Stimulated activated CD8-positive, alpha-beta memory T cell treated with anti-CD3 and anti-CD28 coated beads, Interleukin-2, amount 100 ng/mL, for 1 hour (primary cell): Measurements from ENCODE around the gene ZDHHC7.

Experiments used
- DNase-seq, 2 donors: peaks; one replicate each; pipeline ENCODE4 v3.0.0-alpha.2; 2020; ENCODE audit warnings: low read depth in 2 of 2

Gene ZDHHC7

DNA sequence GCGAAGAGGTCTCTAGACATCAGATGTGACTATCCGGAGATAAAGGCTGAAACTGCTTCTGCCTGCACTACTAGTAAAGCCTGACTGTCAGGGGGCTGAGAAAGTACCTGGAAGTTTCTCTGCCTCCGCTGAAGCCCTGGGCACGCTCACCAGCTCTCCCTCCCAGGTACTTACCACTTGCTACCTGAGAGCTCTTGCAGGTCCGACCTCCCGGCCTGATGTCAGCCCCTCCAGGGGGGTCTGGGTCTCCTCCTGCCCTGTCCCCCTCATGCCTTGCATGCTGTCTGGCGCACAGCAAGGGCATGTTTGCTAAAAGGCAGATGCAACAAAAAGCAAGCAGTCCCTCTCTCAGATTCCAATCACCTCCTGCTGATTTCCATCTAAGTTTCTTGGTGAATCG is 17.4 kb downstream of the ZDHHC7 start:
- no peak for DNase-seq

DNA sequence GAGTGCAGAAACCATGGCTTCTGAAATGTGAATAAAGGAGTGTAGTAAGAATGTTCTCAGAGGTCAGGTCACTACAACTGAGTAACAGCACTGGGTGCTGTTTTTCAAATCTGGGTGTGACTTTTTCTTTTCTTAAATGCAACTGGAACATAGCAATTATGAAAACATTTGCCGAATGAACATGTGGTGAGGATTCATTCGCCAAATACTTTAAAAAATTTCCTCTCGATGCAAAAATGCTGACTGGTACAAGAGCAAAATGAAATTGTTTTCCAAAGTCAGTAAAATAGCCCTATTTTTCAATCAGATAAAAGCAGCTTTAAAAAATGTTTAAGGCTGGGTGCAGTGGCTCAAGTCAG is 18.6 kb downstream of the ZDHHC7 start:
- DNase-seq, result no peak

DNA sequence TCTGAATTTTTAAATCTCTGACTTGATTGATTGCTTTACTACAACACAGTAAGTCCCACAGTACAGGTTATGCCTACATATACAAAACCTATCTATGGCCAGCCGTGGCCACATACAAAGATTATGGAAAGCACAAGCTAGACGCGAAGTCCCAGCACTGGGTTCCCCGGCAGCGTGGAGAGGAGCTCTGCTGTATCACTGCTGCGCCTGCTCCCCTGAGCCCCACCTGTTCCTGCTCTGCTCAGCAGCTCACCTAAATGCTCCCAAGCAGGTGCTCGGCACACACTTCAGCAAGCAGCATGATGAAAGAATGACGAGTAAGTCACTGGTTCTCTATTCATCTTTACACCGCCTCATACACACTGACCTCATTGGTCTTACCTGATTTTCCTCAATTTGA is 20.6 kb downstream of the ZDHHC7 start:
- DNase-seq, result no peak

DNA sequence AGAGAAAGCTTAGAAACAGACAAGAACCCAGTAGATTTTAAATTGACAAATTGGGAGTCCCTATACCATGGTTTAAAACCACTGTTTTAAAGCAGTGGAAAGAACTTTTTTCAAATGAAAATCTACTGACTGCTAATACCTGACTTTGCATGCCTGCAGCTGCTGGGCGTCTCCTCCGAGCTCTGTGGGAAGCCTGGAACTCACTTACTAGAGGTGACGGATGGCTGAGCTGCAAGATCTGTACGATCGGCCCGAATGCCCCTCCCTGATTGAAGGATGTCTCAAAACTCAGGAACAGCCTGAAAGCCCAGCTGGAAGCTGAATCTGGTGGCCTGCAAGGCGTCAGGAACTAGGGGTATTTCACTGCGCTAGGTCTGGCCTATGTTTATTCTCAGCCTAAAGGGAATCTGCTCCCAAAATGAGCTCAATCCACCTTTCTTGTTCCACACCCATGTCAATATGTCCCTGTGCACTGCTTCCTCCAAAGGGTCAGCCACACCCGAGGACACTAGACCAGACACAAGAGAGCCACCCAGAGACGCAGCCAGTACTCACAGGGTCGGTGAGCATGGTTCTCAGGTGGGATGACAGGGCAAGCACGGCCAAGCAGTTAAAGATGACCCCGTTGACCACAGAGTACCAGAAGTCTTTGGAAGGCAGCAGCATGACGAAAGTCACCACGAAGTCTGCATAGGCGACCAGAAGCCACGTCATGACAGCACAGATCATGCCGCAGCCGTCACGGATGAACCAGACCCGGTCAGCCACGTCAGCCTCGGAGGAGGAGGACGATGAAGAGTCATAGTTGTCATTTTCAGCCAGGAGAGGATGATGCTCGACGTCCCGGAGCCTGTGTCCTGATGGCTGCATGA is 21.4 kb downstream of the ZDHHC7 start:
- no peak for DNase-seq

DNA sequence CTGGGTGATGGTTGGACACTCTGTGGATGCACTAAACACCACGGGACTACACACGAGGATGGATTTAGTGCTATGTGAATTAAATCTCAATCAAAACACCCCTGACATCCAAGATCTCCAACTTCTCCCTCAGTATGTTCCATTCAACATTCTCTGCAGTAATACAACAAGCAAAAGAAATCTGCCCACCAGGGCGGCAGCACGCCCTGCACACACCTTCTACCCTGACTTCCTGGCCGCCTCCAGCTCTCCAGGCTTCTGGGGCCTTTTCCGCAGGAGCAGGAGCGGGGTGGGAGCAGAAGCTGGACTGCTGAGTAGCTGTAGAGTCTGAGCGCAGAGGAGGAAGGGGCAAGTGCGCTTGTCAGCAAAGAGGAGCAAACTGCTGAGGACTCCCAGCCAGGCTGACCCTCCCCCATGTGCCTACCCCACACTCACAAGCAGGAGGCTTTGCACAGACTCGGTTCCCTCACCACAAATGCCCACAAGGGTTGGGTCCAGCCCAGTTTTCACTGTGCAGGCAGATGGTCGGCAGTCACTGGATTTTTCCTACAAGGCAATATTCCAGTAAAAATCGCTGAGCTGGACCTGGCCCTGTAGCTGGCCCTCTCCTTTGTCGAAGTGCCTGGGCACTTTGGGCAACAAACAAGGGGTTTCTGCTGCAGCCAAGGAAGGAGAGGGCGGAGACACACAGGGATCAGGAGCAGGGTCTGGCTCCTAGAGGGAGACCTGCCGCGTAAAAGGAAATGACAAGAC is 22.8 kb downstream of the ZDHHC7 start:
- no peak for DNase-seq

DNA sequence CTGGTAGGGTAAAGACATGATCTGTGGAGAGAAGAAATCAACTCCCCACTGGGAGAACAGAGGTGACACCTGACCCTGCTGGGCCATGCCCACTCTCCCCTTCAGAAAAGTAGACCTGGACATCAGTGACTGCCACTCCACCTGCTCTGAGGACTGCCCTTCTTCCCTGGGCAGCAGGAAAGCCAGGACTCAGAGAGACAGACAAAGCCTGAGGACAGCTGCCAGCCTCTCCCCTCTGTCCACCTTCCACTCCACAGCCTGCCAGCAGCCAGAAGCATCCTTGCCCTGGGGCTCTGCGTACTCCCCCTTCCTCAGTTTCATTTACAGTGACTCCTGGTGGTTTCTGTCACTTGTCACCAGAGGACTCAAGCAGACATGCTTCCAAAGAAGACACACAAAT is 24.5 kb downstream of the ZDHHC7 start:
- no peak for DNase-seq

DNA sequence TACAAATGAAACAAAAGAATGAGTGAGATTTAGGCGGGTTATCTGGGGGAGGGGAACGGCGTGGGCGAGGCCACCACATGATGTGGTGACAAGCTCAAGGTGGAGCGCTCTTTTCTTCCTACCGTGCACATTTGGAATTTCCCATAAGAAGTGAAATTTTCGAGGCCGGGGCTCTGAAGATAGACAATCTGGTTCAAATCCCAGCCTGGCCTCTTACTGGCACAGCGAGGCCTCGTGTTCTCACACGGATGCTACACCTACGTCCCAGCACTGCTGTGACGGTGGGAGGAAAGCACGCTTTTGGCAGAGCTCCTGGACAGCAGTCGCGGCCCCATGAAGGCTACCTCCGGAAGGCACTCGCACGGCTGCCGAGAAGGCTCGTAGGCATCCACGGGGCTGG is 25.2 kb downstream of the ZDHHC7 start:
- DNase-seq, result no peak

DNA sequence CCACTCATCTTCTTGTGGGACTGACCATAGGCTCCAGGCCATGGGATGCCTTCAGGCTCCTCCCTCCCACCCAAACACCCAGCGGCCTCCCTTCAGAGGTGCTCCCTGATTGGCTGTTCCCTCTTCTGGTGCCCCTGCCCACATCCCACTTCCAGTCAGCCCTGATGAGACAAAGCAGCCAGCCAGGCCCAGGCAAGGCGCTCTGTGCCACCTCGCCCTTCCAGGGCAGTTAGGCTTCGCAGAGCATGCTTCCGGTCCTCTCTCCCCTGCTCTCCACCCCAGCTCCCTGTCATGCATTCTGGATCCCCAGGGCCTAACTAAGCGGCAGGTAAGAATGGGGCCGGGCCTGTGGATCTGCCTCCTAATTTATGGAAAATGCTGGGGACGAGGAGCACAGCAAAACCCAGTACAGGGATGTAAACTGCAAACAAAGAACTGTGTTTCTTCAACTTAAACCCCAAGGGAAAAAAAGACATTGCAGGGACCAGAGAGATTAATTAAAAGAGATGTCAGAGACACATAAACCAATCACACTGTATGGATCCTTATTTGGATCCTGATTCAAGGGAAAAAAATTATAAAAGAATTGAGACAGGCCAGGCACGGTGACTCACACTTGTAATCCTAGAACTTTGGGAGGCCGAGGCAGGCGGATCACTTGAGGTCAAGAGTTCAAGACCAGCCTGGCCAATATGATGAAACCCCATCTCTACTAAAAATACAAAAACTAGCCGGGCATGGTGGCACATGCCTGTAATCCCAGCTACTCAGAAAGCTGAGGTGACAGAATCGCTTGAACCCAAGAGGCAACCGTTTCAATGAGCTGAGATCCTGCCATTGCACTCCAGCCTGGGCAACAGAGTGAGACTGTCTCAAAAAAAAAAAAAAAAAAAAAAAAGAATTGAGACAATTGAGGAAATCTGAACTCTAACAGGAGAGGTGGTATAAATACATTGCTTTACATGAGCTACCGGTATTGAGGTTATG is 26.0 kb downstream of the ZDHHC7 start:
- DNase-seq, result no peak

DNA sequence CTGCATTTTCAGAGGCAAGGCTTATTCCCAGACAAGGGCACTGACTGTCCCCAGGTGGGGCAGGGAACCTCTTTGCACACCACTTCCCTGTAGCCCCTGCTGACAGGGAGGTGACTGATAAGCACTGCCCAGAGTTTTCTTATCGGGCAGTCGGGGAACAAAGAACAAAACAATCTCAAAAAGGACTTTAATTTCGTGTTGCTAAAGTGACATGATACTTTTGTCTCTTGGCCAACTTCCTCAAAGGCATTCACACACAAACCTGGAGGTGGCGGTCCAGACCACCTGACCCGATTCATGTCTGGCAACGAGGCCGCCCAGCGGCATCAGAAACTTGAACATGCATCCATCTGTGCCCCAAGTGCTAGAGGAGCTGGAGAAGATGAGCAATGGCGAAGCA is 28.9 kb downstream of the ZDHHC7 start:
- DNase-seq, result no peak

DNA sequence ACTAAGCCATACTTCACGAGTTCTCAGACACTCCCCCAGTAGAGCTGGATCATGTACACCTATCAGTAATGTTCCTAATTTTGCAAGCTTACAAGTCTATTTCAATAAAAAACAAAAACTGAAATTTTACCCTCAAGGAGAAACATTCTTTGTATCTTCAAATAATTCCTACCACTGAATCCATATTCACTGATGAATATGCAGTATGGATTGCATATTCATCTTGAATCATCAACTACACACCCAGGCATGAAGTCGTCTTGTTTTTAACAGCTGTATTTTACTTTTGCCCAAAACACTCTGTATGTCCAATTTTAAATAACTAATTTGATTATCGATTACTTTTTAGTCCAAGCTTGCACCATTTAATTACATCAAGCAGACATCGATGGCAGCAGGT is 31.8 kb downstream of the ZDHHC7 start:
- DNase-seq, result no peak

DNA sequence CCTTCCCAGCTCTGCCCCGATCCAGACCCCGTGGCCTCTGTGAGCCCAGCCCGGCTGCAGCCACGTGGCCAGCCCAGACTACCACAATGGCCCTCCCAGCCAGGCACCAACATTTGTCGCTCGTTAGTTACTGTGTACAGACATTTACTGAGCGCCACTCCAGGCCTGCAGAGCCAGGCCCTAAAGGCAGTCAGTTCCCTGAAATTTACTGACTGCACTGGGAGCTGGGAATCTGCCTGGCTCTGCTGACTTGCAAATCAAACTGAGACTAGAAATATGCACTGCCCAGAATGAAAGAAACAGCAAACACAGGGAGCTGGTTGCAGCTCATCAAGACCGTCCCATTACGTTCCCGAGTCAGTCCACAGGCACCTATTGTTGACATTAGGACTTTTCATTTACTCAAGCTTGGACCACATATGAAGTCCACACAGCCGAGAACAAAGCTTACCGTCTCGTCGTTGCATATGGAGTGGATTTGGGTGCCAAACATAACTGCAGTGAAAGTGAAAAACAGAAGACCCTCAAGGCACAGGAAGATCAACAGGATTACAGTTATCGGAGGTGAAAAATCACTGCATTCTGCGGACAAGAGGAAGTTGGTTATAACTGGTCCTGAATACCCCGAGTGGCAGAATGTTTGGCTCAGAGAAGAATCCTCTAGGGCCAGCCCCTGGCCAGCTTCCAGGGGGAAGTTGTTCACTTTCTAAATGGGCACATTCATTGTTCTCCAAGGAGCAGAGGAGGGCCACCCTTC is 34.5 kb downstream of the ZDHHC7 start:
- no peak for DNase-seq

DNA sequence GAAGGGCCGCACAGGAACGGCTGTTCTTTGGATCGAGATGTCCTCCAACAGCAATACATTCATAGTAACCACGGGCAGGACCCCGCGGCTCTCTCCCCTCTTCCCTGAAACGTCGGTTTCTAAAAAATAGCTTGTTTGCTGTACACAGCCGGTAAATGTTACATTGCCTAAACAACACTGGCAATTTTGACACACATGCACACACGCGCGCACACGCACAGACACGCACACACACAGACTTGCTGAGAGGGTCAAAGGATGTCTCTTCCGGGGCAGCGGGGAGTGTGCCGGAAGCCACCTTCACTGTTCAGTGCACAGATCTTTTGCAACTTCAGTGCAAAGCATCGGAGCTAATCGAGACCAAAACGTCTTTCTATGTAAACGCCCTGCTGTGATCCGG is 35.8 kb downstream of the ZDHHC7 start:
- DNase-seq, result no peak

DNA sequence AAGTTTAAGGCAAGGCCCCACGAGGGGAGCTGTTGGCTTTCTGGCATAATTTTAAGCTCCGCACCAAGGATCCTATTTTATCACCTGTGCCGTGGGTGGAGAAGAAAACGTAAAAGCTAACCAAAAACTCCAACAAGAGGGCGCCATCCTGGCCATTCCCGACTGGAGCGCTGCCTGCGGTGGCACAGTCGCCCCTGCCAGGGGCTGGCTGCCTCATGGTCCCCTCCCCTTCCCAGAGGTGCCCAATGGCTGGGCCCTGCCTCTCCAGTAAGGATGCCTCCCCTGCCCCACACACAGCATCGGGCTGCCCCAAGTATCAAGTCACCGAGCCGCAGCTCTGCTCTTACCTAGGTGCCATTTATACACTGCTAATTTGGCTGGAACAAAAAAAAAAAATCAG is 36.3 kb downstream of the ZDHHC7 start:
- DNase-seq, result no peak

DNA sequence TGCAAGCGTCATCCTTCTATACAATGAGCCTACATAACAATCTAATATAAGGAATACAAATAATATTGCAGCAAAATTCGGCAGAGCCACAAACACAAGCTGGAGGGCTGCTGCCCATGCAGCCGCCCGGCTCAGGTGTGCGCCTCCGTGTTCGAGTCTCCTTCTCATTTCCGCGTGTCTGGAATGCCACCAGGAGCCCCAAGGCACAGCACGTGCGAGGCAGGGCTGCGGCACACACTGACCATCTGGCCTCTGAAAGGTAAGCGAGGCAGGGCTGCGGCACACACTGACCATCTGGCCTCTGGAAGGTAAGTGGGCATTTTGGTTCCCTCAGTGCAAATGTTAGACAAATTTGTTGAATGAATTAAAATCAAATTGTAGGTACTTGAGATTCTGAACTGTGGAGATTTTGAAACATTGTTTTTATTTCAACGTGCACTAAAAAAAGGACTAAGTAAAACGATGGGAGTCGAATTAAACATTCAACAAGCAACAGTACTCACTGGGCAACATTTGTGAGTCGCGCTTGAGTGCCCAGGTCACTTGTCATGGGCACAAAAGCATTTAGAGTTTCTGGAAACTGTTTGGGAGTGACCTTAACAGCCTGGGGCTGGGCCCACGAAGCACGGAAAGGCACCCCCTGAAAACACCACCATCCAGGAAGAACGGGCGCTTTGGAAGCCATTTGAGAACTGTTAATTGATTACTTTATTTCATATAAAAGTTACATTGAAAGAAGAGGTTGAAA is 37.4 kb downstream of the ZDHHC7 start:
- no peak for DNase-seq

DNA sequence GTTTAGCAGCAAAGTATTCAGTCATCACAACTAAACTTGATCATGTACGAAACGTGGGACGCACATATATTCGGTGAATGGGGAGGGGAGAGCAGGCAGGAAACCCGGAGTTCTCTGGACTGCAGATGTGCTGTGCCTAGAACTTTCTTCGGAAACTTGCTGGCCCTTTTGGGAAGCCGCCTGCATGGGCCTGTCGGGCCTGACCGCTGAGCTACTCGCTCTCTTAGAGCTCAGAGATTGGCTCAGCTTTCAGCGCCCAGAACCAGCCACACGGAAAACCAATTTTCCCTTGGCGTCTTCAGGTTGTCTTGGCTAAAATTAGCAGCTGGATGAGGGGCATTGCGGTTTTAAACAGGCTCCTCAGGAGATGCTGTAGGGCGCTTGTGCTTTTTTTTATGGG is 38.1 kb downstream of the ZDHHC7 start:
- DNase-seq, result no peak

DNA sequence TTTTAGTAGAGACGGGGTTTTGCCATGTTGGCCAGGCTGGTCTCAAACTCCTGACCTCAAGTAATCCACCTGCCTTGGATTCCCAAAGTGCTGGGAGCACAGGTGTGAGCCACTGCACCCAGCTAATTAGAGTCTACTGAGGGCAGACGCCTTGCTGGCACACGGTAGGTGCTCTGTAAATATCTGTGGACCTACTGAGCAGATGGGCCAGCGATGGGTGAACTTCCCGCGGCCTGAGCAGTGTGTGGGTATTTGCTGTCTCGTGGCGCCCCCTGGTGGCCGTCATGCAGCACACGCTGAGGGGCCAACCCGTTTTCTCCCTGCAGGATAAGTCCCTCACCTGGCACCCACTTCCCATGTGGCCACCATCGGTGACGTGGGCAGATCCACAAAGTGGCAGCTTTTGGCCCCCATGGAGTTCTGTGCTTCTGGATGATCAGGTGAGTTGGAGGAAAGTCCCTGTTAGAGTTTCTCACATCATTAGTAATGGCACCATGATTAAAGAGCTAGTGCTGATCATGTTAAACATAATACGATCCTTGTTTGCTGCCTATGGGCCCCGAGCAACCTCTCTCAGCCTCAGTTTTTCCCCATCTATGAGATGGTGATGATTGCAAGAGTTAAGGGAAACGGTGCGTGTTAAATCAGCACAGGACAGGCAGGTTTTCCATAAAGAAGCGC is 40.7 kb downstream of the ZDHHC7 start:
- DNase-seq, result peak; percentile 44 to 54

DNA sequence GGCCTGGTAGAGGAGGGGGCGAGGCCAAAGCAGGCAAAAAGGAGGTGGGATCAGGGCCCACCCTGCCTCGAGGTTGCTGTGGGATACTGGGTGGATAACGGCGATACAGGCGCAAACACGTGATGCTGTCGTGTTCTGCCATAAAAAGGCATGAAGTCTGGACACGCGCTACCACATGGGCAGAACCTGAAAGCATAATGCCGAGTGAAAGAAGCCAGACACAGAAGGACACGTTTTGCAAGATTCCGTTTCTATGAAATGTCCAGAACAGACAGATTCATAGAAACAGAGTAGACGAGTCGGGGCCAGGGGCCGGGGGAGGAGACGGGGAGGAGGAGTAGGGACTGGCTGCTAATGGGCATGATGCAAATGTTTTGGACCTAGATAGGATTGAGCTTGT is 43.5 kb downstream of the ZDHHC7 start:
- DNase-seq, result no peak

DNA sequence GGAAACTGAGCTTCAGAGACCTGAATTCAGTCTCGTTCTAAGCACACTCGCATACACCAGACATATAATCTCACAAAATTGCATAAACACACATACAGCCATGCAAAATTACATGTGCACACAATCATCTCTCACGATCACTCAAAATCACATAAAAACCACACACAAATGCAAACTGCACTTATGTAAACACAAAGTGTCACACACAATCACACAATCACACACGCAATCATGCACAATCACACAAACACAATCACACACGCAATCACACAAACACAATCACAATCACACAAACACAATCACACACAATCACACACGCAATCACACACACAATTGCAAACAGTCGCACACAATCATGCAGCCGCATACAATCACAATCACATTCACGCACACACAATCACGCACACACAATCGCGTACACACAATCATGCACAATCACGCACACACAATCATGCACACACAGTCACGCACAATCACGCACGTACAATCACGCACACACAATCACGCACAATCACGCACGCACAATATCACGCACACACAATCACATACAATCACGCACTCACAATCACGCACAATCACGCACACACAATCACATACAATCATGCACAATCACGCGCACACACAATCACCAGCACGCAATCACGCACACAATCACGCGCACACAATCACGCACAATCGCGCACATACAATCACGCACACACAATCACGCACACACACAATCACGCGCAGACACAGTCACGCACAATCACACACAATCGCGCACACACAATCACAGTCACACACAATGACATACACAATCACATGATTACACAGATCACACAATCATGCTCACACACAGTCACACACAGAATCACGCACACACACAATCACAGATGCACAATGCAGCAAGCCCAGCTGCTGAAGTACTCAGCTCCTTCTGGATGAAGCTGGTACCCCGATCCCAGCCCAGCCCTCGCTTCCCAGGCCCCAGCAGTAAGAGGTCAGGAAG is 45.6 kb downstream of the ZDHHC7 start:
- no peak for DNase-seq
